Loucy (cell line): ENCODE results near the gene GRID1.

Experiments used
- H2AFZ ChIP-seq: fragments of 200-600 bp; sonication (generic); 2 replicates; pipeline ENCODE4 v1.6.0; 2016; ENCODE audit warnings: antibody characterized with exemption, mild to moderate bottlenecking, low read length, moderate library complexity
- H3F3A ChIP-seq: fragments of 200-600 bp; 2 replicates; pipeline ENCODE4 v1.6.0; 2016; ENCODE audit warnings: antibody characterized with exemption, low read depth, mild to moderate bottlenecking
- H3K27me3 ChIP-seq: fragments of 200-600 bp; sonication (generic); 2 replicates; pipeline ENCODE4 v1.6.1; 2014; ENCODE audit warnings: low read length, mild to moderate bottlenecking; ENCODE audit not compliant: insufficient read depth, poor library complexity, severe bottlenecking
- H3K36me3 ChIP-seq: fragments of 200-600 bp; sonication (generic); 2 replicates; pipeline ENCODE4 v1.6.1; 2016; ENCODE audit warnings: low read length; ENCODE audit not compliant: insufficient read depth
- H3K4me1 ChIP-seq: fragments of 200-600 bp; sonication (generic); 2 replicates; pipeline ENCODE4 v1.5.1; 2014; ENCODE audit warnings: low read length, mild to moderate bottlenecking; ENCODE audit not compliant: insufficient read depth, poor library complexity, severe bottlenecking
- H3K4me2 ChIP-seq: fragments of 200-600 bp; sonication (generic); 2 replicates; pipeline ENCODE4 v1.6.0; 2014; ENCODE audit warnings: antibody characterized with exemption, low read length, low read depth, mild to moderate bottlenecking; ENCODE audit not compliant: poor library complexity, severe bottlenecking
- H3K4me3 ChIP-seq: fragments of 200-600 bp; sonication (generic); 2 replicates; pipeline ENCODE4 v1.5.1; 2014; ENCODE audit warnings: low read length, mild to moderate bottlenecking, mixed read lengths; ENCODE audit not compliant: poor library complexity, severe bottlenecking
- H3K79me2 ChIP-seq: fragments of 200-600 bp; sonication (generic); 2 replicates; pipeline ENCODE4 v1.6.1; 2014; ENCODE audit warnings: low read length; ENCODE audit not compliant: insufficient read depth
- H3K9ac ChIP-seq: fragments of 200-600 bp; sonication (generic); 2 replicates; pipeline ENCODE4 v1.6.0; 2014; ENCODE audit warnings: mild to moderate bottlenecking, low read depth, low read length, moderate library complexity; ENCODE audit not compliant: poor library complexity, severe bottlenecking
- H3K9me2 ChIP-seq: fragments of 200-600 bp; sonication (generic); replicated peaks from 2 replicates; pipeline ENCODE4 v1.6.1; 2016; ENCODE audit warnings: low read depth, low read length, mixed read lengths
- H3K9me3 ChIP-seq: fragments of 200-600 bp; sonication (generic); 2 replicates; pipeline ENCODE4 v1.6.1; 2014; ENCODE audit warnings: mild to moderate bottlenecking, antibody characterized with exemption, low read length, low read depth; ENCODE audit not compliant: insufficient read depth
- H4K20me1 ChIP-seq: fragments of 200-600 bp; sonication (generic); 2 replicates; pipeline ENCODE4 v1.6.0; 2014; ENCODE audit warnings: antibody characterized with exemption, low read length, mild to moderate bottlenecking; ENCODE audit not compliant: insufficient read depth, poor library complexity, severe bottlenecking
- CTCF ChIP-seq: fragments of 200-600 bp; sonication (generic); conservative IDR thresholded peaks from 2 replicates; pipeline ENCODE4 v1.5.1; 2014; ENCODE audit warnings: mild to moderate bottlenecking, antibody characterized with exemption, low read length
- EZH2phosphoT487 ChIP-seq: fragments of 200-600 bp; IDR thresholded peaks from 2 replicates; pipeline ENCODE4 v1.6.1; 2018; ENCODE audit warnings: antibody characterized with exemption, mild to moderate bottlenecking, moderate library complexity, borderline replicate concordance

GRID1 gene

GRCh38 chr10:86391986-86392722 lies 25.6 kb upstream of the GRID1 start:
- no peaks in the 10 kb centered on the region for H3K9me2 ChIP-seq
- H3K9me3 ChIP-seq = no peaks in the 10 kb centered on the region
- no peak overlapping the region for H3K9ac ChIP-seq
- H3K79me2 ChIP-seq = no peaks in the 10 kb centered on the region
- H2AFZ ChIP-seq = no peak overlapping the region; the same call in 1 of the 2 replicates
- TF ChIP-seq EZH2phosphoT487 (no peak), CTCF (no peak)
- H3K4me2 ChIP-seq = no peak overlapping the region
- no peaks in the 10 kb centered on the region for H3K4me1 ChIP-seq
- H3K4me3 ChIP-seq = no peak overlapping the region
- H3K36me3 ChIP-seq = no peaks in the 10 kb centered on the region
- no peaks in the 10 kb centered on the region for H4K20me1 ChIP-seq
- H3F3A ChIP-seq = no peaks in the 10 kb centered on the region
- H3K27me3 ChIP-seq = peaks cover 4% of the 10 kb centered on the region

GRCh38 chr10:86391236-86391840 lies 24.7 kb upstream of the GRID1 start:
- no peaks in the 10 kb centered on the region for H3K9me2 ChIP-seq
- peaks cover 4% of the 10 kb centered on the region for H3K27me3 ChIP-seq
- H3K4me1 ChIP-seq = no peaks in the 10 kb centered on the region
- H4K20me1 ChIP-seq = no peaks in the 10 kb centered on the region
- no peaks in the 10 kb centered on the region for H3F3A ChIP-seq
- H3K4me2 ChIP-seq = no peak overlapping the region
- H2AFZ ChIP-seq = no peak overlapping the region; the same call in 1 of the 2 replicates
- TF ChIP-seq EZH2phosphoT487 (no peak), CTCF (no peak)
- no peaks in the 10 kb centered on the region for H3K36me3 ChIP-seq
- no peak overlapping the region for H3K9ac ChIP-seq
- H3K9me3 ChIP-seq = no peaks in the 10 kb centered on the region
- H3K79me2 ChIP-seq = no peaks in the 10 kb centered on the region
- H3K4me3 ChIP-seq = no peak overlapping the region

- Histone ChIP-seq H3K9ac (no peak overlapping the region), H3K36me3 (no peaks in the 10 kb centered on the region), H3K4me3 (no peak overlapping the region), H3K9me3 (no peaks in the 10 kb centered on the region), H3K27me3 (peaks cover 4% of the 10 kb centered on the region), H3K4me1 (no peaks in the 10 kb centered on the region), H3K79me2 (no peaks in the 10 kb centered on the region), H3F3A (no peaks in the 10 kb centered on the region), H2AFZ (no peak overlapping the region), H4K20me1 (no peaks in the 10 kb centered on the region), H3K4me2 (no peak overlapping the region), H3K9me2 (no peaks in the 10 kb centered on the region)
- TF ChIP-seq CTCF = no peak
- no peak for TF ChIP-seq EZH2phosphoT487
Measured at GRCh38 chr10:86390337-86391120, 23.9 kb upstream of the GRID1 start.
